Bladder microvascular endothelial cell (primary cell): ENCODE measurements around the gene IFNA2. TPM values are rescaled to one million over a fixed set of nuclear protein-coding genes. Genes with fewer than 3 reads are reported as not detected.

Experiments
- total RNA-seq: library from RNA; depleted of rRNA; stranded (reverse); fragments of >200 nt; gene quantifications from 2 replicates; pipeline ENCODE4 v1.2.3, GENCODE V29; 2014

The IFNA2 gene
- not detected in 2 replicates for total RNA-seq

DNA sequence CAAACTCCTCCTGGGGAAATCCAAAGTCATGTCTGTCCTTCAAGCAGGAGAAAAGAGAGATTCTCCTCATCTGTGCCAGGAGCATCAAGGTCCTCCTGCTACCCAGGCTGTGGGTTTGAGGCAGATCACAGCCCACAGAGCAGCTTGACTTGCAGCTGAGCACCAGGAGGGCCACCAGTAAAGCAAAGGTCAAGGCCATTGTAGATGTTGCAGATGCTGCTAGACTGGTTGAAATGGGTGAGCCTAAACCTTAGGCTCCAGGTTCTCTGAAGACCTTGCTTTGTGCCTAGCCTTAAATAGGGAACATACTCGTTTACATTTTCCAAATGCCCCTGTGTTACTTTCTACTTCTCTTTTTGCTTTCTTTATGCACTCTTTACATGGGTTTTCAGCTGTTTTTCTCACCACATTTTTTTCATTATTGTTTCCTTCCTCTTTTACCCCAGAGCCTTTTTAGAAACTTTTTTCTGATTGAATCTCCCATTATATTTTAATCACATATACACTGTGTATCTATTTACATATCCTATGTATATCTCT lies at the start of gene IFNA2:
Gene IFNA2, minus strand, starts transcription at position 268 of the 540 bp plus-strand sequence. Its CDS starts 69 bp downstream, at position 199.

GRCh38 chr9:21408817-21409216 lies 23.6 kb upstream of the IFNA2 start, which contains the start of gene IFNA8:
Gene IFNA8, plus strand, starts transcription at chr9:21409117. Its CDS starts 60 bp downstream, at chr9:21409177.

DNA sequence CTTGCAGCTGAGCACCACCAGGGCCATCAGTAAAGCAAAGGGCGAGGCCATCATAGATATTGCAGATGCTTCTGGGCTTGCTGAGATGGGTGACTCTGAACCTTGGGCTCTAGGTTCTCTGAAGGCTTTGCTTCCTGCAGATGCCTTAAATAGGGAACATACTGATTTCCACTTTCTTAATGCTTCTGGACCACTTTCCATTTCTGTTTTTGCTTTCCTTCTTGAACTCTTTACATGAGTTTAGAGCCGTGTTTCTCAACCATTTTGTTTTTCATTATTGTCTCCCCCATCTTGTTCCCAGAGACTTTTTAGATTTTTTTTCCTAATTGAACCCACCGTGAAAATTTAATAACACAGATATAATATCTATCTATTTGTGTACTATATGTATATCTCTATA lies 17.2 kb downstream of the IFNA2 start, which contains the start of gene IFNA13:
Gene IFNA13, minus strand, starts transcription at position 101 of the 400 bp plus-strand sequence. Its CDS starts 47 bp downstream, at position 54.

GRCh38 chr9:21350787-21351186 lies 34.4 kb downstream of the IFNA2 start, which contains the start of gene IFNA6:
Gene IFNA6, minus strand, starts transcription at chr9:21350887. Its CDS starts 0 bp downstream, at chr9:21350887.

DNA sequence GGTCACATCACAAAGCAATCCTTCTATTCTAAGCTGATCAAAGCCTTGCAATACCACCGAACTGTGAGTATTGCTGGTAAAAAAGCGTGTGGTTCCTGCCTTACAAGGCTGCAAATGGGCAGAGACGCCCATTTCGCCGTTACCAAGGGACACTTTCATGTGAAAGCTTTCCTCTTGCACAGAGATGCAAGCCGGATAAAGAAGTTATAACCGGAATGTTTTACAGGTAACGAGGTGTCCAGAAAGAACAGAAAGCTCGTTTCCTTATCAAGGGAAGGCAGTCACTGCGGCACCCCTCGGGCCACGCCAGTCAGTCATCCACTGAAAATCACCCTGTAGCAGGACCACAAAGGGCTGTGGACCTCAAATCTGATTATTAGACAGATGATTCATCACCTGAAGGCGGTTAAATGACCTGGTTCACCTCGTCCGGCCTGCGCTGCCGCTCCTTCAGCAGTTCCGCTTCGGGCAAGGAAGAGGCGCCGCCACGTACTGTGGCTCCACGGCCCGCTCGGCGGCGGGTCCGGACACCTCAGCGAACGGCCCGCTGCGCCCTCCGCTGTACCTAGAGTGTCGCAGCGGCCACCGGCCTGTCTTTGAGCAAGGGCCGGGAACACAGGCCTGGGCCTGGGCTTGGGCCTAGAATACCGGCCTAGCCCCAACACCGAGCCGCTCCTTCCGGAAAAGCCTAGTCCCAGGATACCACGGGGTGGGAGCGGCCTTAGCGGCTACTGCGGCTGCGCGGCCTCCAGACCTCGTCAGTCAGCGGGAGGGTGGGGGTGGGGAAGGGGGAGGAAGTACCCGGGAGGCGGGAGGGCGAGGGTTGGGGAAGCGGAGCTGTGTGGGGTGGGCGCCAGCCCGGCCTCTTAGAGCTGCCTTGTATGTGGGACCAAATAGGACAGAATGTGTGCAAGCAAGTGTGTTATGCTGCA lies 50.2 kb downstream of the IFNA2 start, which contains the start of gene KLHL9:
Gene KLHL9, minus strand, starts transcription at position 704 of the 932 bp plus-strand sequence. Its CDS starts 545 bp downstream, at position 159.

Other genes starting within 250 kb of the IFNA2 start
- gene IFNW1, start 243.6 kb downstream of the IFNA2 start, total RNA-seq: not detected in 2 replicates
- gene IFNA21, start 218.7 kb downstream of the IFNA2 start, total RNA-seq: not detected in 2 replicates
- not detected in 2 replicates for gene IFNA4, start 197.8 kb downstream of the IFNA2 start, total RNA-seq
- gene IFNA7, start 183.2 kb downstream of the IFNA2 start, total RNA-seq: not detected in 2 replicates
- not detected in 2 replicates for gene IFNA10, start 178.3 kb downstream of the IFNA2 start, total RNA-seq
- not detected in 2 replicates for gene IFNA16, start 168.1 kb downstream of the IFNA2 start, total RNA-seq
- gene IFNA17, start 157.2 kb downstream of the IFNA2 start, total RNA-seq: not detected in 2 replicates
- gene IFNA14, start 145.4 kb downstream of the IFNA2 start, total RNA-seq: not detected in 2 replicates
- under 0.01 TPM in 1 of 2 replicates, not detected in the other for gene IFNA5, start 80.1 kb downstream of the IFNA2 start, total RNA-seq
- 22.5 and 41.5 TPM in 2 replicates for gene KLHL9, start 50.0 kb downstream of the IFNA2 start, total RNA-seq
- gene IFNA6, start 34.5 kb downstream of the IFNA2 start, total RNA-seq: not detected in 2 replicates
- gene IFNA13, start 17.3 kb downstream of the IFNA2 start, total RNA-seq: not detected in 2 replicates
- not detected in 2 replicates for gene IFNA8, start 23.7 kb upstream of the IFNA2 start, total RNA-seq
- not detected in 2 replicates for gene IFNA1, start 55.0 kb upstream of the IFNA2 start, total RNA-seq
- gene IFNE, start 96.9 kb upstream of the IFNA2 start, total RNA-seq: 0.16 and 0.63 TPM in 2 replicates